KMS-11 (cell line): Measurements from ENCODE around the gene PTP4A2.

Experiments used
- H2AFZ ChIP-seq: fragments of 200-600 bp; sonication (generic); 2 replicates; pipeline ENCODE4 v1.6.1; 2016; ENCODE audit warnings: antibody characterized with exemption, mixed run types, low read depth
- H3K27ac ChIP-seq: fragments of 200-600 bp; sonication (generic); 2 replicates; pipeline ENCODE4 v1.6.1; 2016; ENCODE audit warnings: mild to moderate bottlenecking, mixed run types
- H3K27me3 ChIP-seq: fragments of 200-600 bp; sonication (generic); 2 replicates; pipeline ENCODE4 v1.6.1; 2017; ENCODE audit warnings: mild to moderate bottlenecking, low read depth, mixed run types, moderate library complexity; ENCODE audit not compliant: insufficient read depth
- H3K36me3 ChIP-seq: fragments of 200-600 bp; sonication (generic); 2 replicates; pipeline ENCODE4 v1.6.1; 2017; ENCODE audit warnings: mild to moderate bottlenecking, mixed run types; ENCODE audit not compliant: insufficient read depth
- H3K4me1 ChIP-seq: fragments of 200-600 bp; sonication (generic); 2 replicates; pipeline ENCODE4 v1.6.1; 2016; ENCODE audit warnings: mild to moderate bottlenecking, low read depth, mixed run types; ENCODE audit not compliant: poor library complexity, severe bottlenecking
- H3K4me2 ChIP-seq: fragments of 200-600 bp; sonication (generic); 2 replicates; pipeline ENCODE4 v1.7.0; 2016; ENCODE audit warnings: mild to moderate bottlenecking, mixed run types
- H3K4me3 ChIP-seq: fragments of 200-600 bp; sonication (generic); IDR thresholded peaks from 2 replicates; pipeline ENCODE4 v1.6.1; 2017; ENCODE audit warnings: low read depth, low read length, mixed read lengths; ENCODE audit not compliant: insufficient read depth
- H3K79me2 ChIP-seq: fragments of 200-600 bp; sonication (generic); 2 replicates; pipeline ENCODE4 v1.6.1; 2016; ENCODE audit warnings: low read depth, mixed run types; ENCODE audit not compliant: insufficient read depth
- H3K9ac ChIP-seq: fragments of 200-600 bp; sonication (generic); 2 replicates; pipeline ENCODE4 v1.6.1; 2016; ENCODE audit warnings: mild to moderate bottlenecking, mixed run types
- H4K20me1 ChIP-seq: fragments of 200-600 bp; sonication (generic); 2 replicates; pipeline ENCODE4 v1.6.1; 2016; ENCODE audit warnings: mild to moderate bottlenecking, mixed run types; ENCODE audit not compliant: insufficient read depth
- TF ChIP-seq, protein P1 (sequence below): fragments of 200-600 bp; sonication (generic); conservative IDR thresholded peaks from 2 replicates; pipeline ENCODE4 v1.6.1; 2017; ENCODE audit warnings: low read depth, mild to moderate bottlenecking, antibody characterized with exemption, low read length, moderate library complexity, mixed read lengths

Gene PTP4A2

DNA sequence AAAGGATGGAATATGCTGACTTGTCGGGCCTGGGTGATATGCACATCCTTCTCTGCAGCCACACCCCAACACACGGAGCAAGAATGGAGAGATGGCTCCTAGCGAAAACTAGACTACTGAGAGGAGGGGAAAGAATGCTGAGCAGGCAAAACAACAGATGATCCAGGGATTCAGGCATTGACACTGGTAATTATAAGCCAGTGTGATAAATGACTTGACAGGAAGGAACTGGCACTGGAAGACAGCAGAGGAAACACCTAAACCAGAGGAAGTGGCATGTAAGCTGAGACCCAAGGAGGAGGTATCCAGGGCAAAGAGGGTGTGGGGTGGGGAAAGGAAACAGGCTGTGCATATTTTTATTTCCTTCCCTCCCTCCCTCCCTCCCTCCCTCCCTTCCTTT is 43.8 kb upstream of the PTP4A2 start:
- Histone ChIP-seq H3K27me3 (no peaks in the 10 kb centered on the region), H3K36me3 (no peaks in the 10 kb centered on the region), H2AFZ (no peak overlapping the region), H3K79me2 (no peaks in the 10 kb centered on the region), H3K9ac (no peak overlapping the region), H3K4me2 (peak overlapping the region; percentile 25; the same call in 1 of the 2 replicates), H3K4me1 (peaks cover 49% of the 10 kb centered on the region), H4K20me1 (no peaks in the 10 kb centered on the region), H3K4me3 (no peak overlapping the region), H3K27ac (no peak overlapping the region)
- TF ChIP-seq, protein P1, sequence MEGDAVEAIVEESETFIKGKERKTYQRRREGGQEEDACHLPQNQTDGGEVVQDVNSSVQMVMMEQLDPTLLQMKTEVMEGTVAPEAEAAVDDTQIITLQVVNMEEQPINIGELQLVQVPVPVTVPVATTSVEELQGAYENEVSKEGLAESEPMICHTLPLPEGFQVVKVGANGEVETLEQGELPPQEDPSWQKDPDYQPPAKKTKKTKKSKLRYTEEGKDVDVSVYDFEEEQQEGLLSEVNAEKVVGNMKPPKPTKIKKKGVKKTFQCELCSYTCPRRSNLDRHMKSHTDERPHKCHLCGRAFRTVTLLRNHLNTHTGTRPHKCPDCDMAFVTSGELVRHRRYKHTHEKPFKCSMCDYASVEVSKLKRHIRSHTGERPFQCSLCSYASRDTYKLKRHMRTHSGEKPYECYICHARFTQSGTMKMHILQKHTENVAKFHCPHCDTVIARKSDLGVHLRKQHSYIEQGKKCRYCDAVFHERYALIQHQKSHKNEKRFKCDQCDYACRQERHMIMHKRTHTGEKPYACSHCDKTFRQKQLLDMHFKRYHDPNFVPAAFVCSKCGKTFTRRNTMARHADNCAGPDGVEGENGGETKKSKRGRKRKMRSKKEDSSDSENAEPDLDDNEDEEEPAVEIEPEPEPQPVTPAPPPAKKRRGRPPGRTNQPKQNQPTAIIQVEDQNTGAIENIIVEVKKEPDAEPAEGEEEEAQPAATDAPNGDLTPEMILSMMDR: no peak

DNA sequence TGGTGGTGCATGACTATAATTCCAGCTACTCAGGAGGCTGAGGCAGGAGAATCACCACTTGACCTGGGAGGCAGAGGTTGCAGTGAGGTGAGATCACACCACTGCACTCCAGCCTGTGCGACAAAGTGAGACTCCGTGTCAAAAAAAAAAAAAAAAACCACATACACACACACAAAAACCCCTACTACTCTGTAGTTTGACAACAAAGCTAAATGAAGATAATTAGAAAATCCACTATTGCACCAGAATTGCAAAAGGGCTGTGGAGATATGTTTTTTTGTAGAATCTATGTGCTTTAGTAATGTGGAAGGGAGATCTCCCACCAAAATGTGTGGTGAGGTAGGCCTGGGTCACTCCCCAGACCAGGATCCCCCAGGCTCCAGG is 43.3 kb upstream of the PTP4A2 start:
- Histone ChIP-seq H3K4me3 (no peak overlapping the region), H3K9ac (no peak overlapping the region), H3K27me3 (no peaks in the 10 kb centered on the region), H3K27ac (no peak overlapping the region; the same call in 1 of the 2 replicates), H4K20me1 (no peaks in the 10 kb centered on the region), H3K36me3 (no peaks in the 10 kb centered on the region), H3K4me2 (peak overlapping the region; percentile 46; the same call in 1 of the 2 replicates), H2AFZ (no peak overlapping the region), H3K79me2 (no peaks in the 10 kb centered on the region), H3K4me1 (peaks cover 49% of the 10 kb centered on the region)
- TF ChIP-seq, protein P1: no peak

DNA sequence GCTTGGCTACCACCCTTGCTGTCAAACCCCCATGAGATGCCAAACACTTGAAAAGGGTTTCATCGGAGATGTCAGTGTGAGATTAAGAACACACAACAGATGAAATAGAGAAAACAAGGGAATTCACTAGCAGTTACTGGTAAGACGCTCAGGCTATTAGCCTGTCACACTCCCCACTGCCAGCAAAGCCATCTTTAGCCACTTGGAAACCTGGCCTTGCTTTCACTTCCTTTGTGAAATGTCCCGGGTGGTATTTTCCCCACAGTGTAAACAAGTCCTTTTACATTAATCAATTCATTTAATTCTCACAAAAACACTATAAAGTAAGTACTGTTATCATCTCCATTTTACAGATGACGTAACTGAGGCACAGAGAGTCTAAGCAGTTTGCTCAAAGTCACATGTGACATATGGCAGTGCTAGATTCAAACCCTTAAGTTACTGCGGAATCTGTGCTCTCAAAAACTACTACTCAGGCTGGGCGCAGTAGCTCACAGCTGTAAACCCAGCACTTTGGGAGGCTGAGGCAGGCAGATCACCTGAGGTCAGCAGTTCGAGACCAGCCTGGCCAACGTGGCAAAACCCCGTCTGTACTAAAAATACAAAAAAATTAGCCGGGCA is 42.8 kb upstream of the PTP4A2 start:
- TF ChIP-seq, protein P1: no peak
- peak overlapping the region; percentile 46; the same call in 1 of the 2 replicates for H3K4me2 ChIP-seq
- H3K9ac ChIP-seq: no peak overlapping the region
- no peaks in the 10 kb centered on the region for H3K36me3 ChIP-seq
- H4K20me1 ChIP-seq: no peaks in the 10 kb centered on the region
- H3K27me3 ChIP-seq: no peaks in the 10 kb centered on the region
- H3K4me1 ChIP-seq: peaks cover 48% of the 10 kb centered on the region
- H3K79me2 ChIP-seq: no peaks in the 10 kb centered on the region
- H3K4me3 ChIP-seq: no peak overlapping the region
- H2AFZ ChIP-seq: peak overlapping the region; percentile 19; the same call in 1 of the 2 replicates
- H3K27ac ChIP-seq: no peak overlapping the region; the same call in 1 of the 2 replicates

DNA sequence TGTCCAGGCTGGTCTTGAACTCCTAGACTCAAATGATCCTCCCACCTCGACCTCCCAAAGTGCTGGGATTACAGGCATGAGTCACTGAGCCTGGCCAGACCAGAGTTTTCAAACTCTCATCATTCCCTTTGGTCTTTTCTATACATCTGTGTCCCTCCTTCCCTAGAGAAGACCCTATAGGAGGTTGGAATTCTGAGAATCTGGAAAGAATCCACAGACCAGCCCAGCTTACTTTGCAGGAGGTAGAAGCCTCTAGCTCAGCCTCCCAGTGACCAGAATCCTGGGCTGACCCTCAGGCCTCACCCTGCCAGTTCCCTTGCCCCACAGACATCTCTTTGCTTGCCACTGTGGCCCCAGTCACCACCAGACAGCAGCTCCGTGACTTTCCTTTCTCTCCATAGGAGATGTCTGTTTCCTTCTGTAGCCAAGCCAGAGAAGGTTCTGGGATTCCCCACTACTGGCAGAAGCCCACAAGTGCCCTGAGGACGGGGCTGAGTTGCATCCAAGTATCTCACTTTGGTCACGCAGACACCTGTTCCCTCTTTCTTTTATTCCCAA is 40.8 kb upstream of the PTP4A2 start:
- Histone ChIP-seq H3K27ac (no peak overlapping the region), H2AFZ (no peak overlapping the region), H3K36me3 (no peaks in the 10 kb centered on the region), H3K4me1 (peaks cover 28% of the 10 kb centered on the region), H3K79me2 (no peaks in the 10 kb centered on the region), H3K9ac (no peak overlapping the region), H3K4me3 (no peak overlapping the region), H3K27me3 (no peaks in the 10 kb centered on the region), H4K20me1 (no peaks in the 10 kb centered on the region), H3K4me2 (no peak overlapping the region)
- TF ChIP-seq, protein P1: no peak
